Activated B cell treated with CpG ODN at 0.5 μM for 24 hours (primary cell): Measurements from ENCODE around the gene TXNL1. TPM values are rescaled to one million over a fixed set of nuclear protein-coding genes. Genes with fewer than 3 reads are reported as not detected.

Experiments used
- ATAC-seq: fragments of 200-7000 bp; cut with Tn5 transposase; one replicate; pipeline ENCODE4 v1.10.0; 2021; ENCODE audit warnings: low read depth, mild to moderate bottlenecking, moderate library complexity
- CTCF ChIA-PET: fragments of 350-600 bp; sonication (Branson Sonifier 250); formaldehyde crosslinking; loops from one replicate; lab custom pipeline; 2021; ENCODE audit warnings: antibody characterized with exemption; lab: Charles Lee
- POLR2A ChIA-PET: fragments of 350-600 bp; sonication (Branson Sonifier 250); formaldehyde crosslinking; loops from one replicate; lab custom pipeline; 2021; ENCODE audit warnings: antibody characterized with exemption; lab: Charles Lee
- DNase-seq: peaks from one replicate; pipeline ENCODE4 v3.0.0; 2022
- H3K27ac Mint-ChIP-seq: one replicate; pipeline ENCODE4 v1.8.0; 2020; ENCODE audit warnings: mixed read lengths
- H3K27me3 Mint-ChIP-seq: one replicate; pipeline ENCODE4 v1.8.0; 2021; ENCODE audit warnings: mixed read lengths
- H3K36me3 Mint-ChIP-seq: one replicate; pipeline ENCODE4 v1.8.0; 2021; ENCODE audit warnings: low read depth, mixed read lengths
- H3K4me1 Mint-ChIP-seq: one replicate; pipeline ENCODE4 v1.8.0; 2021; ENCODE audit warnings: mixed read lengths
- H3K4me3 Mint-ChIP-seq: one replicate; pipeline ENCODE4 v1.8.0; 2020; ENCODE audit warnings: mild to moderate bottlenecking, mixed read lengths
- H3K9me3 Mint-ChIP-seq: one replicate; pipeline ENCODE4 v1.8.0; 2020; ENCODE audit warnings: mixed read lengths
- intact Hi-C: fragments of 100-400 bp; cut with micrococcal nuclease; formaldehyde crosslinking; loops from one replicate; pipeline ENCODE4 v1.15.1; 2024
- total RNA-seq: library from RNA; stranded (reverse); gene quantifications from 2 replicates; pipeline ENCODE4 v1.2.3, GENCODE V29; 2022
- TF ChIP-seq, protein P1 (sequence below): fragments of 200-600 bp; IDR thresholded peaks from one replicate; pipeline ENCODE4 v1.8.0; 2022; ENCODE audit warnings: antibody characterized with exemption, mild to moderate bottlenecking

Gene TXNL1
- total RNA-seq, 1 donor from 2014 or later: 53.4 TPM

DNA sequence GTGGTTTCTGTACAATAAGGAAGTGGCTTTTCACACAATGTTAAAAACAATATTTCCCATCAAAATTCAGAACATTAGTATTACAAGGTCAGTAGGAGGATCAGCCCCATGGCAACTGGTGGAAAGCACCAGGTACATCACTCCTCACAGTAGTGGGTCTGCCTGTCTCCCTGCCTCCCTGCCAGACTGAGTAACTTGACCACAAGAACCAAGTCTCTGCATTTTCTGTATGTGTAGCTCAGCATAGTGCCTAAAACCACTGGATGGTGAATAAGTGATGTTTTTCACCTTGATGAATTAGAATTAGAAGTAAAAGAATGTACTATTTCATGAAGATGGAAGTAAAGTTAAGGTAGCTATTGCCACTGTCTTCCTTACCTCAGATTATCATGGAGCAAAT, 8.7 kb upstream of the TXNL1 start:
- H3K4me3 Mint-ChIP-seq: no peak overlapping the region
- ChIA-PET CTCF (no interaction called here), POLR2A (interaction anchor here (1.8 kb wide), 1 partner anchor 9 kb away, joined by 7 read pairs; no protein-coding TSS in a partner anchor)
- ATAC-seq (no peak), DNase-seq (no peak)
- H3K27ac Mint-ChIP-seq: no peak overlapping the region
- peaks cover 13% of the 10 kb centered on the region for H3K4me1 Mint-ChIP-seq
- H3K36me3 Mint-ChIP-seq: peaks cover 11% of the 10 kb centered on the region
- H3K27me3 Mint-ChIP-seq: no peaks in the 10 kb centered on the region
- no peaks in the 10 kb centered on the region for H3K9me3 Mint-ChIP-seq
- TF ChIP-seq, protein P1, sequence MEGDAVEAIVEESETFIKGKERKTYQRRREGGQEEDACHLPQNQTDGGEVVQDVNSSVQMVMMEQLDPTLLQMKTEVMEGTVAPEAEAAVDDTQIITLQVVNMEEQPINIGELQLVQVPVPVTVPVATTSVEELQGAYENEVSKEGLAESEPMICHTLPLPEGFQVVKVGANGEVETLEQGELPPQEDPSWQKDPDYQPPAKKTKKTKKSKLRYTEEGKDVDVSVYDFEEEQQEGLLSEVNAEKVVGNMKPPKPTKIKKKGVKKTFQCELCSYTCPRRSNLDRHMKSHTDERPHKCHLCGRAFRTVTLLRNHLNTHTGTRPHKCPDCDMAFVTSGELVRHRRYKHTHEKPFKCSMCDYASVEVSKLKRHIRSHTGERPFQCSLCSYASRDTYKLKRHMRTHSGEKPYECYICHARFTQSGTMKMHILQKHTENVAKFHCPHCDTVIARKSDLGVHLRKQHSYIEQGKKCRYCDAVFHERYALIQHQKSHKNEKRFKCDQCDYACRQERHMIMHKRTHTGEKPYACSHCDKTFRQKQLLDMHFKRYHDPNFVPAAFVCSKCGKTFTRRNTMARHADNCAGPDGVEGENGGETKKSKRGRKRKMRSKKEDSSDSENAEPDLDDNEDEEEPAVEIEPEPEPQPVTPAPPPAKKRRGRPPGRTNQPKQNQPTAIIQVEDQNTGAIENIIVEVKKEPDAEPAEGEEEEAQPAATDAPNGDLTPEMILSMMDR: no peak
- intact Hi-C loops: no loop called here

DNA sequence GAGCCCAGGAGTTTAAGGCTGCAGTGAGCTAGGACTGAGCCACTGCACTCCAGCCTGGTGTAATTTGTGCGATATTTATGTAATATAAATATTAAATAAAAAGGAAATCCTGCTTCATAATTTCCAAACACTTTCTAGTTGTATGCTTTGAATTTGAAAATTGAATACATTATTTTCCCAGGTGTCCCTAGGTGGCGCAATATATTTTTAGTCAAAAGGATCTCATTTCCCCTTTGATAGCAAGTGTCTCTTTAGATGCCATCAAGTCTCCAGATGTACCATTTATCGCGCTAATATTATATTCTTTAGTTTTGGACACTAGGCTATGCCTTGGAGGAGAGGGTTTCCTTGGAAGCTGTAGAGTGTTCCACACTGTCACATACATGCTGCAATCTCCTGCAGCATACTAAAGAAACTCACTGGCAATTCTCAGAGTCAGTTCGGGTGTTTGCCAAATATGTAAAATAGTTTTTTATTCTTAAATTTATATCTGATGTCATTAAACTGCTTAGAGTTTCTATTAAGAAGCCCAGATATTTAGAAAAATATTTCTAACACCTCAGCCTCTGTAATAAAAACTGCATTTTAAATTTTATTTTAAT, 7.1 kb upstream of the TXNL1 start:
- intact Hi-C loops: no loop called here
- H3K36me3 Mint-ChIP-seq: no peaks in the 10 kb centered on the region
- H3K9me3 Mint-ChIP-seq: no peaks in the 10 kb centered on the region
- H3K4me1 Mint-ChIP-seq: peaks cover 2% of the 10 kb centered on the region
- no peak for DNase-seq
- H3K27ac Mint-ChIP-seq: no peak overlapping the region
- no peak for ATAC-seq
- no peaks in the 10 kb centered on the region for H3K27me3 Mint-ChIP-seq
- H3K4me3 Mint-ChIP-seq: no peak overlapping the region
- TF ChIP-seq, protein P1: no peak
- CTCF ChIA-PET: interaction anchor here (1.4 kb wide), 1 partner anchor 13 kb away, joined by 4 read pairs; no protein-coding TSS in a partner anchor
- POLR2A ChIA-PET: no interaction called here

DNA sequence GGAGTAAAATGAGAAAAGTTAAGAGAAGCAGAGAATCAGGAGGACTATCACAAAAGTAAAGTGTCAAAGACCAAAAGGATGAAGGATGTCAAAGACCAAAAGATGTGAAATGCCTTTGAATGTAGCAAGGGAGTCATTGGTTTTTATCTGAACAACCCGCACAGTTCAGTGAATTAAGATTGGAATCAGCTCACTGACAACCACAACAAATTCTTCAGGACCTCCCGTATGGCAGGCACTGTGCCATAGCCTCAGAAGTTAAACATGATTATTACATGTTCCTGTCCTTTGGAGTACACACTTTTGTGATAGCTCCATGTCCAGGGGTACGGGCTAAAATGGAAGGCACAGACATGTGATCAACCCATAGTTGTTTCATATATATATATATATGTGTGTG, 5.0 kb upstream of the TXNL1 start:
- ATAC-seq: no peak
- Mint-ChIP-seq H3K36me3 (peaks cover 8% of the 10 kb centered on the region), H3K4me3 (no peak overlapping the region), H3K27ac (no peak overlapping the region), H3K9me3 (no peaks in the 10 kb centered on the region), H3K4me1 (peaks cover 11% of the 10 kb centered on the region), H3K27me3 (no peaks in the 10 kb centered on the region)
- no peak for DNase-seq
- CTCF ChIA-PET: no interaction called here
- TF ChIP-seq, protein P1: no peak
- intact Hi-C loops: no loop called here
- POLR2A ChIA-PET: no interaction called here

DNA sequence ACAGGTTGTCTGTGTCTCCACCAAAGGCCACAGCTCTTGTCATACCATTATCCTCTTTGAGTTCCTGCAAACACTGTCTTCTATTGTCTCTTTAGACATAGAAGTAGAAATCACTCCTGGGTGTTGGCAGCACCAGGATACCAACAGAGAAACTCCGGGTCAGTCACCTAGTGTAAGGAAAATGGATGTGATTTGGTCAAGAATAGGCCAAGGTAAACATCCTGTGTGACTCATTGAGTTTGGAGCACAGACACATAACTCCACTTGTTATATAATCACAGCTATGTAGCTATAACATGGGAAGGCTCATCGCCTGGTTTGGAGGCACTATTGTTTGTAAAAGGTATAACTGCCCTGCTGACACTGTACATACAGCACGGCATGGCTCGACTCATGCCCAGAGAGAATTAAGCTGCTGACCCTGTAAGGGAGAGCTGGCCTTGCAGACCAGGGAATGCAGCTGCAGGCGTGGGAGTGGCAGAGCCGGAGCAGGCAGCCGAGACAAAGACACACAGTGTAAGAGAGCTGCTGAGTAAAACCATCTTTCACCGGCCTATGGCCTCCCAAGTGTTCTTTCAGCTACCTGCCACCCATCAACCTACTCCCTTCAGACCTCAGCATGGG, 3.4 kb upstream of the TXNL1 start:
- no peak for ATAC-seq
- Mint-ChIP-seq H3K4me3 (no peak overlapping the region), H3K4me1 (peaks cover 22% of the 10 kb centered on the region), H3K27ac (no peak overlapping the region), H3K36me3 (peaks cover 15% of the 10 kb centered on the region), H3K27me3 (no peaks in the 10 kb centered on the region), H3K9me3 (no peaks in the 10 kb centered on the region)
- ChIA-PET POLR2A (interaction anchor here (5.4 kb wide), 1 partner anchor 10 kb away, joined by 56 read pairs; the partner anchor contains the start of gene WDR7), CTCF (no interaction called here)
- TF ChIP-seq, protein P1: no peak
- no peak for DNase-seq
- intact Hi-C loops: no loop called here

DNA sequence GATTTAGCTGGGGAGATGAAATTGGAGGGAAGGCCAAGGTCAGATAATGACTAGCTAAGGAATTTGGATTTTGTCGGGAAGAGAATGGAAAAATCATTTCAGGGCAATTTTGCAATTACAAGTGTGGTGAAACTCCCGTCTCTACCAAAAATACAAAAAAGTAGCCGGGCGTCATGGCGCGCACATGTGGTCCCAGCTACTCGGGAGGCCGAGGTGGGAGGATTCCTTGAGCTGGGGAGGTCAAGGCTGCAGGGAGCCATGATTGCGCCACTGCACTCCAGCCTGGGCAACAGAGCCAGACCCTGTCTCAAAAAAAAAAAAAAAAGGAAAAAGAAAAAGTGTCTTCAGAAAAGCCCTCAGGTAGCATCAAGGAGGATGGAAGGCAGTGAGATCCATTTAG, 1.2 kb upstream of the TXNL1 start:
- intact Hi-C loops: loop anchor here (2.0 to 10.0 kb wide), 7 partner anchors 17 to 1319 kb away; partner anchors contain the start of genes ONECUT2 and TCF4
- no peaks in the 10 kb centered on the region for H3K27me3 Mint-ChIP-seq
- H3K4me3 Mint-ChIP-seq: peak overlapping the region; percentile 96
- ChIA-PET CTCF (no interaction called here), POLR2A (interaction anchor here (0.7 to 5.4 kb wide), 3 partner anchors 11 to 1791 kb away, joined by 3 to 56 read pairs (median 6); partner anchors contain the start of gene WDR7)
- peak overlapping the region; percentile 99 for H3K27ac Mint-ChIP-seq
- H3K4me1 Mint-ChIP-seq: peaks cover 45% of the 10 kb centered on the region
- TF ChIP-seq, protein P1: no peak
- H3K36me3 Mint-ChIP-seq: peaks cover 20% of the 10 kb centered on the region
- no peak for DNase-seq
- no peak for ATAC-seq
- no peaks in the 10 kb centered on the region for H3K9me3 Mint-ChIP-seq
